ENCODE data around the gene SDR9C7. TPM values are rescaled to one million over a fixed set of nuclear protein-coding genes. Genes with fewer than 3 reads are reported as not detected.
"Not testable (repeated sequence)": the region's sequence is repeated elsewhere in the genome, so short reads cannot be mapped to it uniquely, and the experiment has no call there.

Gene SDR9C7
- total RNA-seq, 1 experiment from 2014 or later = not detected

DNA sequence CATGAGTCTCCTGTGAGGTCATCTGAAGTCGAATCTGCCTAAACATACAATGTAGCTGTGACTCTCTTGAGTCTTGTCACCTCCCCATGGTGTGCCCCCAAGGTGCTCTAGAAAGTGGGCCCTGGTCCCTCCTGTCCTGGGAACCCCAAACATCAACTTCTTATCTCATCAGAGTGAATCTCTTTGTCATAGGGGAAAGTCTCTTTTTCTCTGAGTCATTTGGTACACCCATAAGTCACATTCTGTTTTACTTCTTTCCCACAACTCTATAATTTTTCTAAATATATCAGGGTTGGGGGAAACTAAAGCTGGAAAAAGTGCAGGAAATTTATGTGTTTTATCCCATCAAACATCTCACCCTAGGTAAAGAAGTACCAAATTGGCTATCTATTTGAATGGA lies 12.9 kb downstream of the SDR9C7 start:
- POLR2A ChIA-PET = no interaction called here
- BruUV-seq (replicated peaks) = no TSS peak
- no peaks in the 10 kb centered on the region for H3K4me1 ChIP-seq (ENCODE audit: control insufficient read depth in 1 of 2, insufficient read depth in 2 of 2, low read length in 2 of 2)
- ATAC-seq (no peak), DNase-seq (ENCODE audit: low read depth, low spot score) (no peak)
- TF ChIP-seq, protein P1, sequence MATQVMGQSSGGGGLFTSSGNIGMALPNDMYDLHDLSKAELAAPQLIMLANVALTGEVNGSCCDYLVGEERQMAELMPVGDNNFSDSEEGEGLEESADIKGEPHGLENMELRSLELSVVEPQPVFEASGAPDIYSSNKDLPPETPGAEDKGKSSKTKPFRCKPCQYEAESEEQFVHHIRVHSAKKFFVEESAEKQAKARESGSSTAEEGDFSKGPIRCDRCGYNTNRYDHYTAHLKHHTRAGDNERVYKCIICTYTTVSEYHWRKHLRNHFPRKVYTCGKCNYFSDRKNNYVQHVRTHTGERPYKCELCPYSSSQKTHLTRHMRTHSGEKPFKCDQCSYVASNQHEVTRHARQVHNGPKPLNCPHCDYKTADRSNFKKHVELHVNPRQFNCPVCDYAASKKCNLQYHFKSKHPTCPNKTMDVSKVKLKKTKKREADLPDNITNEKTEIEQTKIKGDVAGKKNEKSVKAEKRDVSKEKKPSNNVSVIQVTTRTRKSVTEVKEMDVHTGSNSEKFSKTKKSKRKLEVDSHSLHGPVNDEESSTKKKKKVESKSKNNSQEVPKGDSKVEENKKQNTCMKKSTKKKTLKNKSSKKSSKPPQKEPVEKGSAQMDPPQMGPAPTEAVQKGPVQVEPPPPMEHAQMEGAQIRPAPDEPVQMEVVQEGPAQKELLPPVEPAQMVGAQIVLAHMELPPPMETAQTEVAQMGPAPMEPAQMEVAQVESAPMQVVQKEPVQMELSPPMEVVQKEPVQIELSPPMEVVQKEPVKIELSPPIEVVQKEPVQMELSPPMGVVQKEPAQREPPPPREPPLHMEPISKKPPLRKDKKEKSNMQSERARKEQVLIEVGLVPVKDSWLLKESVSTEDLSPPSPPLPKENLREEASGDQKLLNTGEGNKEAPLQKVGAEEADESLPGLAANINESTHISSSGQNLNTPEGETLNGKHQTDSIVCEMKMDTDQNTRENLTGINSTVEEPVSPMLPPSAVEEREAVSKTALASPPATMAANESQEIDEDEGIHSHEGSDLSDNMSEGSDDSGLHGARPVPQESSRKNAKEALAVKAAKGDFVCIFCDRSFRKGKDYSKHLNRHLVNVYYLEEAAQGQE (IDR thresholded peaks at IDR 0.05; ENCODE audit: low read depth) = no peak
- TF ChIP-seq EZH2 (IDR thresholded peaks at IDR 0.05) (no peak), YY1 (IDR thresholded peaks at IDR 0.05; ENCODE audit: extremely low read depth, insufficient replicate concordance, low read depth, low read length) (no peak), POLR2A (IDR thresholded peaks at IDR 0.05; ENCODE audit: borderline replicate concordance, extremely low read depth, insufficient read depth, insufficient read length) (no peak)
- no peak overlapping the region for H3K4me3 ChIP-seq (replicated peaks in 1 of 2; ENCODE audit: low read depth in 1 of 2, low read length in 2 of 2)
- no peaks in the 10 kb centered on the region for H3K36me3 ChIP-seq (ENCODE audit: control insufficient read depth in 1 of 2, insufficient read depth in 2 of 2, low read length in 2 of 2)
- no peak overlapping the region for H3K4me2 ChIP-seq (ENCODE audit: low read length)
- H3K9ac ChIP-seq (ENCODE audit: low read length) = no peak overlapping the region
- H3K27me3 ChIP-seq (ENCODE audit: insufficient read depth, low read length) = no peaks in the 10 kb centered on the region; the same call in 1 of the 2 replicates
- RAD21 ChIA-PET (ENCODE audit: low non-redundant PET in 1 of 2, low total read pairs in 2 of 2, uncharacterized antibody in 2 of 2, unreplicated experiment in 2 of 2) = no interaction called here
- CTCF ChIA-PET = no interaction called here
- no peaks in the 10 kb centered on the region for H3K79me2 ChIP-seq (ENCODE audit: insufficient read depth, low read length)
- H2AFZ ChIP-seq (ENCODE audit: low read depth, low read length, poor library complexity, severe bottlenecking) = no peak overlapping the region
- H4K20me1 ChIP-seq (ENCODE audit: insufficient read depth) = no peaks in the 10 kb centered on the region
- intact Hi-C loops (cut with micrococcal nuclease) = no loop called here
- H3K9me3 ChIP-seq (ENCODE audit: control insufficient read depth in 1 of 2, insufficient read depth in 1 of 2, low read depth in 1 of 2, low read length in 2 of 2) = no peaks in the 10 kb centered on the region
- H3K27ac ChIP-seq (ENCODE audit: low read depth, low read length) = no peak overlapping the region
- H3K9me2 ChIP-seq (ENCODE audit: insufficient read depth) = no peaks in the 10 kb centered on the region

DNA sequence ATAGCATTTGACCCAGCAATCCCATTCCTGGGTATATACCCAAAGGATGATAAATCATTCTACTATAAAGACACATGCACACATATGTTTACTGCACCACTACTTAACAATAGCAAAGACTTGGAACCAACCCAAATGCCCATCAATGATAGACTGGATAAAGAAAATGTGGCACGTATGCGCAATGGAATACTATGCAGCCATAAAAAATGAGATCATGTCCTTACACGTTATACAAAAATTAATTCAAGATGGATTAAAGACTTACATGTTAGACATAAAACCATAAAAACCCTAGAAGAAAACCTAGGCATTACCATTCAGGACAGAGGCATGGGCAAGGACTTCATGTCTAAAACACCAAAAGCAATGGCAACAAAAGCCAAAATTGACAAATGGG lies 16.1 kb downstream of the SDR9C7 start:
- H3K27me3 ChIP-seq (ENCODE audit: insufficient read depth, low read length); H3K27ac ChIP-seq (ENCODE audit: low read depth, low read length); H3K36me3 ChIP-seq (ENCODE audit: control insufficient read depth in 1 of 2, insufficient read depth in 2 of 2, low read length in 2 of 2); H3K79me2 ChIP-seq (ENCODE audit: insufficient read depth, low read length); H2AFZ ChIP-seq (ENCODE audit: low read depth, low read length, poor library complexity, severe bottlenecking); H3K9ac ChIP-seq (ENCODE audit: low read length); intact Hi-C loops (cut with micrococcal nuclease); POLR2A ChIA-PET; CTCF ChIA-PET; H4K20me1 ChIP-seq (ENCODE audit: insufficient read depth); H3K4me3 ChIP-seq (replicated peaks in 1 of 2; ENCODE audit: low read depth in 1 of 2, low read length in 2 of 2); RAD21 ChIA-PET (ENCODE audit: low non-redundant PET in 1 of 2, low total read pairs in 2 of 2, uncharacterized antibody in 2 of 2, unreplicated experiment in 2 of 2); ATAC-seq; H3K9me2 ChIP-seq (ENCODE audit: insufficient read depth); H3K4me2 ChIP-seq (ENCODE audit: low read length); BruUV-seq (replicated peaks); H3K4me1 ChIP-seq (ENCODE audit: control insufficient read depth in 1 of 2, insufficient read depth in 2 of 2, low read length in 2 of 2); DNase-seq (ENCODE audit: low read depth, low spot score); H3K9me3 ChIP-seq (ENCODE audit: control insufficient read depth in 1 of 2, insufficient read depth in 1 of 2, low read depth in 1 of 2, low read length in 2 of 2): not testable (repeated sequence)
